ENCODE results near the gene NPIPB2.
"Not testable (repeated sequence)": the region's sequence is repeated elsewhere in the genome, so short reads cannot be mapped to it uniquely, and the experiment has no call there.

NPIPB2 gene

GRCh38 chr16:11962978-11963377 is 21.1 kb upstream of the NPIPB2 start:
- DNase-seq; H3K27ac ChIP-seq (ENCODE audit: insufficient read depth in 1 of 2, low read depth in 1 of 2, low read length in 2 of 2, poor library complexity in 1 of 2, severe bottlenecking in 2 of 2); H3K4me1 ChIP-seq (ENCODE audit: control extremely low read depth in 1 of 4, control insufficient read depth in 4 of 4, insufficient read depth in 4 of 4, low read length in 3 of 4); H3K4me3 ChIP-seq (ENCODE audit: control insufficient read depth in 1 of 7, extremely low read depth in 1 of 7, insufficient read depth in 4 of 7, low read depth in 2 of 7, low read length in 6 of 7); H3K36me3 ChIP-seq (ENCODE audit: control insufficient read depth in 4 of 4, insufficient read depth in 4 of 4, low read length in 3 of 4); CTCF ChIA-PET; H3K9me3 ChIP-seq (ENCODE audit: control extremely low read depth in 1 of 5, control insufficient read depth in 4 of 5, insufficient read depth in 2 of 5, low read depth in 1 of 5, low read length in 4 of 5); POLR2A ChIA-PET; H3K27me3 ChIP-seq (replicated peaks in 2 of 5; ENCODE audit: control insufficient read depth in 4 of 5, insufficient read depth in 5 of 5, low read length in 4 of 5): not testable (repeated sequence)
- 100% methylated on average over 5 of the region's 11 CpGs for WGBS (ENCODE audit: insufficient coverage)

- H3K9me3 ChIP-seq (ENCODE audit: control extremely low read depth in 1 of 5, control insufficient read depth in 4 of 5, insufficient read depth in 2 of 5, low read depth in 1 of 5, low read length in 4 of 5); H3K27me3 ChIP-seq (replicated peaks in 2 of 5; ENCODE audit: control insufficient read depth in 4 of 5, insufficient read depth in 5 of 5, low read length in 4 of 5); H3K4me1 ChIP-seq (ENCODE audit: control extremely low read depth in 1 of 4, control insufficient read depth in 4 of 4, insufficient read depth in 4 of 4, low read length in 3 of 4); H3K27ac ChIP-seq (ENCODE audit: insufficient read depth in 1 of 2, low read depth in 1 of 2, low read length in 2 of 2, poor library complexity in 1 of 2, severe bottlenecking in 2 of 2); H3K36me3 ChIP-seq (ENCODE audit: control insufficient read depth in 4 of 4, insufficient read depth in 4 of 4, low read length in 3 of 4); H3K4me3 ChIP-seq (ENCODE audit: control insufficient read depth in 1 of 7, extremely low read depth in 1 of 7, insufficient read depth in 4 of 7, low read depth in 2 of 7, low read length in 6 of 7); POLR2A ChIA-PET: not testable (repeated sequence)
- CTCF ChIA-PET = interaction anchor here (1.6 kb wide), 1 partner anchor 11 kb away, joined by 5 read pairs; no protein-coding TSS in a partner anchor
- 66% methylated on average over 5 of the region's 5 CpGs for WGBS (ENCODE audit: insufficient coverage)
- peak in 1 of 3 donors; percentile 25 for DNase-seq
These were observed 20.6 kb upstream of the NPIPB2 start for GRCh38 chr16:11962457-11962856.

GRCh38 chr16:11957591-11958395 is 15.9 kb upstream of the NPIPB2 start:
- ChIA-PET POLR2A (no interaction called here), CTCF (no interaction called here)
- peaks cover 0 to 2% (median 0%) of the 10 kb centered on the region in 4 experiments for H3K4me1 ChIP-seq (ENCODE audit: control extremely low read depth in 1 of 4, control insufficient read depth in 4 of 4, insufficient read depth in 4 of 4, low read length in 3 of 4)
- H3K27me3 ChIP-seq (replicated peaks in 2 of 5; ENCODE audit: control insufficient read depth in 4 of 5, insufficient read depth in 5 of 5, low read length in 4 of 5) = no peaks in the 10 kb centered on the region
- WGBS (ENCODE audit: insufficient coverage) = 98% methylated on average over 10 of the region's 10 CpGs
- H3K9me3 ChIP-seq (ENCODE audit: control extremely low read depth in 1 of 5, control insufficient read depth in 4 of 5, insufficient read depth in 2 of 5, low read depth in 1 of 5, low read length in 4 of 5) = no peaks in the 10 kb centered on the region
- H3K27ac ChIP-seq (ENCODE audit: insufficient read depth in 1 of 2, low read depth in 1 of 2, low read length in 2 of 2, poor library complexity in 1 of 2, severe bottlenecking in 2 of 2) = no peak overlapping the region
- H3K36me3 ChIP-seq (ENCODE audit: control insufficient read depth in 4 of 4, insufficient read depth in 4 of 4, low read length in 3 of 4) = no peaks in the 10 kb centered on the region
- H3K4me3 ChIP-seq (ENCODE audit: control insufficient read depth in 1 of 7, extremely low read depth in 1 of 7, insufficient read depth in 4 of 7, low read depth in 2 of 7, low read length in 6 of 7) = no peak overlapping the region
- DNase-seq = no peak

GRCh38 chr16:11956558-11956957 is 14.7 kb upstream of the NPIPB2 start:
- no peak for DNase-seq
- H3K9me3 ChIP-seq (ENCODE audit: control extremely low read depth in 1 of 5, control insufficient read depth in 4 of 5, insufficient read depth in 2 of 5, low read depth in 1 of 5, low read length in 4 of 5) = no peaks in the 10 kb centered on the region
- 86% methylated on average over 1 of the region's 2 CpGs for WGBS (ENCODE audit: insufficient coverage)
- no peaks in the 10 kb centered on the region for H3K36me3 ChIP-seq (ENCODE audit: control insufficient read depth in 4 of 4, insufficient read depth in 4 of 4, low read length in 3 of 4)
- H3K4me1 ChIP-seq (ENCODE audit: control extremely low read depth in 1 of 4, control insufficient read depth in 4 of 4, insufficient read depth in 4 of 4, low read length in 3 of 4) = no peaks in the 10 kb centered on the region
- H3K27ac ChIP-seq (ENCODE audit: insufficient read depth in 1 of 2, low read depth in 1 of 2, low read length in 2 of 2, poor library complexity in 1 of 2, severe bottlenecking in 2 of 2) = no peak overlapping the region
- CTCF ChIA-PET = no interaction called here
- no peaks in the 10 kb centered on the region for H3K27me3 ChIP-seq (replicated peaks in 2 of 5; ENCODE audit: control insufficient read depth in 4 of 5, insufficient read depth in 5 of 5, low read length in 4 of 5)
- POLR2A ChIA-PET = no interaction called here
- H3K4me3 ChIP-seq (ENCODE audit: control insufficient read depth in 1 of 7, extremely low read depth in 1 of 7, insufficient read depth in 4 of 7, low read depth in 2 of 7, low read length in 6 of 7) = no peak overlapping the region

- H3K4me1 ChIP-seq (ENCODE audit: control extremely low read depth in 1 of 4, control insufficient read depth in 4 of 4, insufficient read depth in 4 of 4, low read length in 3 of 4) = no peaks in the 10 kb centered on the region
- POLR2A ChIA-PET = no interaction called here
- WGBS (ENCODE audit: insufficient coverage) = 87% methylated on average over 8 of the region's 8 CpGs
- no peak overlapping the region for H3K27ac ChIP-seq (ENCODE audit: insufficient read depth in 1 of 2, low read depth in 1 of 2, low read length in 2 of 2, poor library complexity in 1 of 2, severe bottlenecking in 2 of 2)
- no peaks in the 10 kb centered on the region for H3K27me3 ChIP-seq (replicated peaks in 2 of 5; ENCODE audit: control insufficient read depth in 4 of 5, insufficient read depth in 5 of 5, low read length in 4 of 5)
- no peak for DNase-seq
- no peak overlapping the region for H3K4me3 ChIP-seq (ENCODE audit: control insufficient read depth in 1 of 7, extremely low read depth in 1 of 7, insufficient read depth in 4 of 7, low read depth in 2 of 7, low read length in 6 of 7)
- CTCF ChIA-PET = no interaction called here
- H3K36me3 ChIP-seq (ENCODE audit: control insufficient read depth in 4 of 4, insufficient read depth in 4 of 4, low read length in 3 of 4) = no peaks in the 10 kb centered on the region
- H3K9me3 ChIP-seq (ENCODE audit: control extremely low read depth in 1 of 5, control insufficient read depth in 4 of 5, insufficient read depth in 2 of 5, low read depth in 1 of 5, low read length in 4 of 5) = no peaks in the 10 kb centered on the region
These were observed 13.9 kb upstream of the NPIPB2 start for GRCh38 chr16:11955713-11956123.

GRCh38 chr16:11953576-11953975 is 11.7 kb upstream of the NPIPB2 start:
- H3K4me3 ChIP-seq (ENCODE audit: control insufficient read depth in 1 of 7, extremely low read depth in 1 of 7, insufficient read depth in 4 of 7, low read depth in 2 of 7, low read length in 6 of 7); DNase-seq; H3K27me3 ChIP-seq (replicated peaks in 2 of 5; ENCODE audit: control insufficient read depth in 4 of 5, insufficient read depth in 5 of 5, low read length in 4 of 5); H3K27ac ChIP-seq (ENCODE audit: insufficient read depth in 1 of 2, low read depth in 1 of 2, low read length in 2 of 2, poor library complexity in 1 of 2, severe bottlenecking in 2 of 2); H3K9me3 ChIP-seq (ENCODE audit: control extremely low read depth in 1 of 5, control insufficient read depth in 4 of 5, insufficient read depth in 2 of 5, low read depth in 1 of 5, low read length in 4 of 5); H3K4me1 ChIP-seq (ENCODE audit: control extremely low read depth in 1 of 4, control insufficient read depth in 4 of 4, insufficient read depth in 4 of 4, low read length in 3 of 4); POLR2A ChIA-PET; H3K36me3 ChIP-seq (ENCODE audit: control insufficient read depth in 4 of 4, insufficient read depth in 4 of 4, low read length in 3 of 4): not testable (repeated sequence)
- CTCF ChIA-PET = interaction anchor here (1.2 to 1.6 kb wide), 2 partner anchors 12 to 113 kb away, joined by 5 read pairs; partner anchors contain the start of gene TNFRSF17
- WGBS (ENCODE audit: insufficient coverage) = 97% methylated on average over 6 of the region's 8 CpGs

- CTCF ChIA-PET = no interaction called here
- POLR2A ChIA-PET = no interaction called here
These were observed 8.5 kb upstream of the NPIPB2 start for GRCh38 chr16:11950388-11950787.

More at GRCh38 chr16:11950388-11950787, 8.5 kb upstream of the NPIPB2 start:
- Histone ChIP-seq H3K4me1 (ENCODE audit: control extremely low read depth in 1 of 4, control insufficient read depth in 4 of 4, insufficient read depth in 4 of 4, low read length in 3 of 4) (peaks cover 0 to 2% (median 1%) of the 10 kb centered on the region in 4 experiments), H3K4me3 (ENCODE audit: control insufficient read depth in 1 of 7, extremely low read depth in 1 of 7, insufficient read depth in 4 of 7, low read depth in 2 of 7, low read length in 6 of 7) (no peak overlapping the region), H3K9me3 (ENCODE audit: control extremely low read depth in 1 of 5, control insufficient read depth in 4 of 5, insufficient read depth in 2 of 5, low read depth in 1 of 5, low read length in 4 of 5) (no peaks in the 10 kb centered on the region), H3K27me3 (replicated peaks in 2 of 5; ENCODE audit: control insufficient read depth in 4 of 5, insufficient read depth in 5 of 5, low read length in 4 of 5) (no peaks in the 10 kb centered on the region), H3K27ac (ENCODE audit: insufficient read depth in 1 of 2, low read depth in 1 of 2, low read length in 2 of 2, poor library complexity in 1 of 2, severe bottlenecking in 2 of 2) (no peak overlapping the region), H3K36me3 (ENCODE audit: control insufficient read depth in 4 of 4, insufficient read depth in 4 of 4, low read length in 3 of 4) (no peaks in the 10 kb centered on the region)
- no peak for DNase-seq
- 80% methylated on average over 5 of the region's 5 CpGs for WGBS (ENCODE audit: insufficient coverage)
